HepG2 (cell line): Measurements from ENCODE around the gene XRCC1. TPM values are rescaled to one million over a fixed set of nuclear protein-coding genes. Genes with fewer than 3 reads are reported as not detected.

Experiments used
- ATAC-seq: fragments of 200-7000 bp; cut with Tn5 transposase; 3 replicates; pipeline ENCODE4 v1.9.1; 2020; ENCODE audit warnings: mild to moderate bottlenecking, moderate library complexity
- BruUV-seq: library from RNA; stranded (reverse); fragments of 400-500 nt; replicated peaks from 2 replicates; lab custom pipeline; 2021; lab: Mats Ljungman, UMichigan
- CTCF ChIA-PET: fragments of 300-600 bp; formaldehyde crosslinking; extraction: SDS; loops from one replicate; lab custom pipeline; 2021; ENCODE audit warnings: low total read pairs, inconsistent platforms, low intra/inter-chr PET ratio; lab: Yijun Ruan, JAX
- POLR2A ChIA-PET: fragments of 350-600 bp; sonication (Branson Sonifier 250); formaldehyde crosslinking; loops from one replicate; lab custom pipeline; 2020; ENCODE audit warnings: antibody characterized with exemption, inconsistent platforms; lab: Yijun Ruan, JAX
- DNase-seq: peaks from one replicate; pipeline ENCODE4 v3.0.0-alpha.2; 2015; ENCODE audit warnings: low spot score
- FAIRE-seq: peaks from 3 replicates; lab custom pipeline; 2011; peaks lifted over from hg19 to GRCh38; lab: Jason Lieb, UNC
- H2AFZ ChIP-seq: one replicate; pipeline ENCODE4 v1.6.1; 2011; ENCODE audit warnings: low read length, inconsistent platforms
- H3K27ac ChIP-seq: fragments of 300-600 bp; 3 replicates; pipeline ENCODE4 v1.8.0; 2011; ENCODE audit warnings: mixed run types, mild to moderate bottlenecking, mixed read lengths, low read length, inconsistent platforms; ENCODE audit not compliant: insufficient read depth; ENCODE audit errors: extremely low read length
- H3K27me3 ChIP-seq, 2 experiments: fragments of 200-600 bp in 1 of 2; 2 replicates in 1 of 2; 3 replicates in 1 of 2; pipeline versions ENCODE4 v1.6.0 to v1.8.0; 2011; ENCODE audit warnings: low read length in 2 of 2, mild to moderate bottlenecking in 2 of 2, moderate library complexity in 2 of 2, inconsistent platforms in 1 of 2; ENCODE audit not compliant: insufficient read depth in 2 of 2, control insufficient read depth in 1 of 2
- H3K36me3 ChIP-seq, 2 experiments: fragments of 200-600 bp in 1 of 2; replicated peaks in 1 of 2; 2 replicates in 1 of 2; 3 replicates in 1 of 2; pipeline versions ENCODE4 v1.5.1 to v1.8.0; 2011; ENCODE audit warnings: low read length in 2 of 2, inconsistent platforms in 1 of 2; ENCODE audit not compliant: insufficient read depth in 2 of 2, control insufficient read depth in 1 of 2
- H3K4me1 ChIP-seq: 2 replicates; pipeline ENCODE4 v1.5.1; 2012; ENCODE audit warnings: low read length, inconsistent platforms; ENCODE audit not compliant: insufficient read depth
- H3K4me2 ChIP-seq: 2 replicates; pipeline ENCODE4 v1.6.0; 2011; ENCODE audit warnings: low read depth, low read length, inconsistent platforms
- H3K4me3 ChIP-seq, 3 experiments: fragments of 200-600 bp in 1 of 3; sonication (generic), shearing (Covaris generic) in 1 of 3; replicated peaks in 1 of 3; 2 replicates each; pipeline ENCODE4 v1.5.1; 2011 to 2016; ENCODE audit warnings: low read length in 3 of 3, inconsistent platforms in 2 of 3, low read depth in 2 of 3, mild to moderate bottlenecking in 2 of 3, control low read depth in 1 of 3, mixed read lengths in 1 of 3; ENCODE audit not compliant: insufficient read depth in 1 of 3
- H3K79me2 ChIP-seq: one replicate; pipeline ENCODE4 v1.6.1; 2011; ENCODE audit warnings: low read length, inconsistent platforms; ENCODE audit not compliant: insufficient read depth
- H3K9ac ChIP-seq: 2 replicates; pipeline ENCODE4 v1.6.0; 2011; ENCODE audit warnings: mild to moderate bottlenecking, low read depth, low read length, inconsistent platforms; ENCODE audit not compliant: insufficient read depth
- H3K9me3 ChIP-seq: 2 replicates; pipeline ENCODE4 v1.5.1; 2012; ENCODE audit warnings: mild to moderate bottlenecking, low read length
- H4K20me1 ChIP-seq: 2 replicates; pipeline ENCODE4 v1.6.0; 2011; ENCODE audit warnings: inconsistent platforms, mild to moderate bottlenecking, low read length, moderate library complexity; ENCODE audit not compliant: insufficient read depth
- AGO2 ChIP-seq: fragments of 200-400 bp; formaldehyde crosslinking; optimal IDR thresholded peaks from 2 replicates; pipeline ENCODE3; 2017; ENCODE audit warnings: mild to moderate bottlenecking, low read depth, low read length, moderate library complexity
- MTF1 ChIP-seq: sonication (generic); formaldehyde crosslinking; IDR thresholded peaks from 2 replicates; pipeline ENCODE4 v1.5.0; 2020; ENCODE audit warnings: missing genetic modification reagents
- RFX3 ChIP-seq: IDR thresholded peaks from 2 replicates; pipeline ENCODE4 v1.6.1; 2016; ENCODE audit warnings: missing biosample characterization, missing genetic modification reagents
- ZNF350 ChIP-seq: sonication (generic); formaldehyde crosslinking; IDR thresholded peaks from 2 replicates; pipeline ENCODE4 v1.4.0; 2020; ENCODE audit warnings: mild to moderate bottlenecking, low read depth, missing genetic modification reagents, borderline replicate concordance
- WGBS: methylation state at CpG from one replicate; pipeline ENCODE4 v1.1.6; 2017; ENCODE audit warnings: low lambda C conversion rate; 5-methylcytosine and 5-hydroxymethylcytosine counted together
- in situ Hi-C: cut with HindIII; loops from 2 replicates; pipeline ENCODE4 v1.10.0; 2017; ENCODE audit warnings: low pct_unique_long_range_greater_than_20kb; ENCODE audit not compliant: extremely low pct_ligation_motif_present
- intact Hi-C: fragments of 100-400 bp; cut with micrococcal nuclease; formaldehyde crosslinking; loops from one replicate; pipeline ENCODE4 v1.10.0; 2022; ENCODE audit not compliant: unreplicated experiment
- polyA plus RNA-seq, 8 experiments: library from polyadenylated mRNA; depleted of rRNA in 3 of 8; stranded (reverse) in 7 of 8; unstranded in 1 of 8; fragments of >200 nt; fragmentation: Illumina TruSeq in 4 of 8; extraction: Trizol in 4 of 8; gene quantifications; 2 replicates each; pipeline versions ENCODE4 v1.2.1 to v1.2.3, GENCODE V29; 2011 to 2016; ENCODE audit warnings: low read depth in 4 of 8, missing spikeins in 1 of 8, mixed read lengths in 1 of 8; ENCODE audit not compliant: insufficient read depth in 1 of 8
- total RNA-seq, 5 experiments: library from RNA; depleted of rRNA; stranded (reverse); fragments of >200 nt; fragmentation: Illumina TruSeq; extraction: Trizol; gene quantifications; 2 replicates each; pipeline ENCODE4 v1.2.3, GENCODE V29; 2016; ENCODE audit warnings: low read depth in 1 of 5
- TF ChIP-seq, protein P1 (sequence below): sonication (generic); formaldehyde crosslinking; IDR thresholded peaks from 2 replicates; pipeline ENCODE4 v1.5.0; 2020; ENCODE audit warnings: mild to moderate bottlenecking, missing genetic modification reagents

Gene XRCC1
- total and polyA plus RNA-seq, 2 of the 13 experiments (the other 11 are each of a cell fraction or from before 2014, with no cell fraction given), result 24.7 to 26.3 TPM

DNA sequence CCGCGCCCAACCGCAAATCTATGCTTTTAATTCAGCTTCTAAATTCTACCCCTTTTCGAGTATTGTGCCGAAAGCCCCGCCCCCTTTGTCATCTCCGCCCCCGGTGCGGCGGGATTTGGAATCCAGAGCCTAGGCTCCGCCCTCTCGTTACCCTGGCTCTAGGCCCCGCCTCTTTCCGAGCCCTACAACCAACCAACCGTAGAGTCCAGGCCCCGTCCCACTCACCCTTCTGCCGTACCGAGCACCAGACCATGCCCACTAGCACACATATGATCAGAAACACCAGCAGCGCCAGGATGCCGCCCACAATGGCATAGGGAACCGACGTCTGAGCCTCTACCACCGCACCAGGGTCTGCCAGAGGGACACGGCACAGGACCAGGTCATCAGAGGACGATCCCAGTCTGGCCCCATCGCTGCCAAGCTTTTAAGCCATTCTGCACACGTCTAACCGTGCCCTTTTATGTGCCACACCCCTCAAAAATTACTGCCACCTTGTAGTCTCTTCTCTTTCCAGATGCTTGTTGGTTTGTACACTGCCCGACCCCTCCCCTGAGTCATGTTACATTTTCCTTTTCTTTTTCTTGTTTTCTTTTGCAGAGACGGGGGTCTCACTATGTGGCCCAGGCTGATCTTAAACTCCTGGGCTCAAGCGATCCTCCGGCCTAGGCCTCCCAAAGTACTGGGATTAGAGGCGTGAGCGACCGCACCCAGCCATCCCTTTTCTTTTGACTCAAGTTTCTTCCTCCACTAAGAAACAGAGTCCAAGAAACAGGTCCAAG, 48.8 kb upstream of the XRCC1 start:
- H3K79me2 ChIP-seq, result peaks cover 3% of the 10 kb centered on the region
- WGBS, result 97% methylated on average over 35 of the region's 35 CpGs
- ATAC-seq (no peak), DNase-seq (no peak), FAIRE-seq (no peak)
- ChIA-PET CTCF (no interaction called here), POLR2A (interaction anchor here (1.0 kb wide), 1 partner anchor 11 kb away, joined by 5 read pairs; no protein-coding TSS in a partner anchor)
- peak; percentile 88 for TF ChIP-seq AGO2
- no peak for TF ChIP-seq MTF1 (CRISPR knock-in tag)
- no peak for TF ChIP-seq RFX3 (CRISPR knock-in tag)
- peaks cover 14% of the 10 kb centered on the region for H3K4me1 ChIP-seq
- intact Hi-C loops (no loop called here), in situ Hi-C loops (no loop called here)
- no peaks in the 10 kb centered on the region for H3K27me3 ChIP-seq
- no peak overlapping the region for H3K27ac ChIP-seq
- no TSS peak for BruUV-seq
- no peak overlapping the region for H3K9ac ChIP-seq
- H3K36me3 ChIP-seq, result peaks cover 0 to 2% of the 10 kb centered on the region in 2 experiments; a peak in 1 of 5 replicates
- no peak overlapping the region for H2AFZ ChIP-seq
- H4K20me1 ChIP-seq, result no peaks in the 10 kb centered on the region
- no peak overlapping the region for H3K4me2 ChIP-seq
- no peaks in the 10 kb centered on the region for H3K9me3 ChIP-seq
- H3K4me3 ChIP-seq, result no peak overlapping the region

DNA sequence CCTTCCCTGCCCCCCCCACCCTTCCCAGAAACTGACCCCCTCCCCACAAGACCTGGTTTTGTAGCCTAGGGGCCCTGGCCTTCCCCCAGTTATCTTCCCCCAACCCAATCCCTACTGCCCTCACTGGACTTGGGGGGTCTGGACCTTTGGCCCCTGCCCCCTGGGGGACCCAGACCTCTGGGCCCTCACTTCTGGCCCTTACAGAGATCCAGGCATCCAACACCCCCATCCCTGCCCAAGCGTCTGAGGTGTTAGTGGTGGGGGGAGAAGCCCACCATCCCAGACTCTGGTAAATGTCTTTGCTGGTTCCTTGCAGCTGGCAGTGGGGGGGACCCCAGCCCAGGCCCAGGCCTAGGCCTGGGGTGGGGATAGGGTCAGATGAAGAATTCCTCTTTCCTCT, 47.6 kb upstream of the XRCC1 start:
- H3K9me3 ChIP-seq, result no peaks in the 10 kb centered on the region
- POLR2A ChIA-PET, result interaction anchor here (1.0 kb wide), 1 partner anchor 27 kb away, joined by 3 read pairs; the partner anchor contains the start of genes IRGQ and ZNF576
- DNase-seq (no peak), ATAC-seq (no peak), FAIRE-seq (no peak)
- no TSS peak for BruUV-seq
- intact Hi-C loops (no loop called here), in situ Hi-C loops (no loop called here)
- H2AFZ ChIP-seq, result no peak overlapping the region
- H3K36me3 ChIP-seq, result peaks cover 0 to 2% of the 10 kb centered on the region in 2 experiments; a peak in 1 of 5 replicates
- CTCF ChIA-PET, result no interaction called here
- no peaks in the 10 kb centered on the region for H3K27me3 ChIP-seq
- no peak overlapping the region for H3K4me3 ChIP-seq
- H3K4me1 ChIP-seq, result peaks cover 24% of the 10 kb centered on the region
- TF ChIP-seq, protein P1, sequence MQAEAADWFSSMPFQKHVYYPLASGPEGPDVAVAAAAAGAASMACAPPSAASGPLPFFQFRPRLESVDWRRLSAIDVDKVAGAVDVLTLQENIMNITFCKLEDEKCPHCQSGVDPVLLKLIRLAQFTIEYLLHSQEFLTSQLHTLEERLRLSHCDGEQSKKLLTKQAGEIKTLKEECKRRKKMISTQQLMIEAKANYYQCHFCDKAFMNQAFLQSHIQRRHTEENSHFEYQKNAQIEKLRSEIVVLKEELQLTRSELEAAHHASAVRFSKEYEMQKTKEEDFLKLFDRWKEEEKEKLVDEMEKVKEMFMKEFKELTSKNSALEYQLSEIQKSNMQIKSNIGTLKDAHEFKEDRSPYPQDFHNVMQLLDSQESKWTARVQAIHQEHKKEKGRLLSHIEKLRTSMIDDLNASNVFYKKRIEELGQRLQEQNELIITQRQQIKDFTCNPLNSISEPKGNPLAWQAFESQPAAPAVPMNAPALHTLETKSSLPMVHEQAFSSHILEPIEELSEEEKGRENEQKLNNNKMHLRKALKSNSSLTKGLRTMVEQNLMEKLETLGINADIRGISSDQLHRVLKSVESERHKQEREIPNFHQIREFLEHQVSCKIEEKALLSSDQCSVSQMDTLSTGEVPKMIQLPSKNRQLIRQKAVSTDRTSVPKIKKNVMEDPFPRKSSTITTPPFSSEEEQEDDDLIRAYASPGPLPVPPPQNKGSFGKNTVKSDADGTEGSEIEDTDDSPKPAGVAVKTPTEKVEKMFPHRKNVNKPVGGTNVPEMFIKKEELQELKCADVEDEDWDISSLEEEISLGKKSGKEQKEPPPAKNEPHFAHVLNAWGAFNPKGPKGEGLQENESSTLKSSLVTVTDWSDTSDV (CRISPR knock-in tag), result no peak
- peak; percentile 48 for TF ChIP-seq AGO2
- no peak for TF ChIP-seq ZNF350 (CRISPR knock-in tag)
- H3K9ac ChIP-seq, result no peak overlapping the region
- 100% methylated on average over 1 of the region's 1 CpG for WGBS
- no peak overlapping the region for H3K4me2 ChIP-seq
- H4K20me1 ChIP-seq, result no peaks in the 10 kb centered on the region
- H3K27ac ChIP-seq, result no peak overlapping the region
- peaks cover 11% of the 10 kb centered on the region for H3K79me2 ChIP-seq
